Liver (tissue), 3 donors: ENCODE measurements around the gene CNIH2.

ENCODE experiments used
- CTCF ChIP-seq: fragments of 150-350 bp; IDR thresholded peaks from 2 replicates; pipeline ENCODE4 v1.5.1; 2017; ENCODE audit warnings: improper control_type of control experiment, low read depth, low read length; ENCODE audit not compliant: missing input control
- FOXA1 ChIP-seq: IDR thresholded peaks from 2 replicates; pipeline ENCODE4 v1.6.1; 2016; ENCODE audit warnings: antibody characterized with exemption
- MAX ChIP-seq: IDR thresholded peaks from 2 replicates; pipeline ENCODE4 v1.6.1; 2016; ENCODE audit warnings: antibody characterized with exemption
- REST ChIP-seq: IDR thresholded peaks from 2 replicates; pipeline ENCODE4 v1.6.1; 2016; ENCODE audit warnings: antibody characterized with exemption, mild to moderate bottlenecking
- TAF1 ChIP-seq: conservative IDR thresholded peaks from 2 replicates; pipeline ENCODE4 v1.6.1; 2016; ENCODE audit warnings: antibody characterized with exemption, mild to moderate bottlenecking
- donor health status: healthy.
- donor health status: healthy.

- TF ChIP-seq TAF1 (no peak), CTCF (no peak), REST (no peak), FOXA1 (no peak), MAX (no peak)
These were observed 45.2 kb upstream of the CNIH2 start for GRCh38 chr11:66232769-66233168.
